GM12878 (cell line): ENCODE results near the gene ZCCHC2. TPM values are rescaled to one million over a fixed set of nuclear protein-coding genes. Genes with fewer than 3 reads are reported as not detected.

Source experiments
- BCL3 ChIP-seq: IDR thresholded peaks from 2 replicates; pipeline ENCODE4 v1.6.1; 2011; ENCODE audit warnings: borderline replicate concordance, low read depth, mild to moderate bottlenecking, moderate library complexity, low read length; ENCODE audit not compliant: insufficient read depth, poor library complexity, severe bottlenecking
- CREM ChIP-seq: IDR thresholded peaks from 2 replicates; pipeline ENCODE4 v1.6.1; 2014; ENCODE audit warnings: antibody characterized with exemption, low read depth
- ETV6 ChIP-seq, 2 experiments: fragments of 450-650 bp in 1 of 2; IDR thresholded peaks in 1 of 2; conservative IDR thresholded peaks in 1 of 2; 2 replicates each; pipeline ENCODE4 v1.6.1; 2014; ENCODE audit warnings: antibody characterized with exemption in 1 of 2, borderline replicate concordance in 1 of 2, low read depth in 1 of 2, mild to moderate bottlenecking in 1 of 2, moderate library complexity in 1 of 2
- HDGF ChIP-seq: fragments of 450-650 bp; IDR thresholded peaks from 2 replicates; pipeline ENCODE4 v1.6.1; 2016; ENCODE audit warnings: antibody characterized with exemption
- IRF5 ChIP-seq: fragments of 450-650 bp; IDR thresholded peaks from 2 replicates; pipeline ENCODE4 v1.6.1; 2017; ENCODE audit warnings: borderline replicate concordance
- MTA3 ChIP-seq: IDR thresholded peaks from 2 replicates; pipeline ENCODE4 v1.6.1; 2012; ENCODE audit warnings: low read length, inconsistent platforms, borderline replicate concordance
- NFIC ChIP-seq: IDR thresholded peaks from 2 replicates; pipeline ENCODE4 v1.6.1; 2012; ENCODE audit warnings: low read depth, mild to moderate bottlenecking, inconsistent platforms, low read length, moderate library complexity
- PBX3 ChIP-seq: IDR thresholded peaks from 2 replicates; pipeline ENCODE4 v1.6.1; 2011; ENCODE audit warnings: mild to moderate bottlenecking, low read depth, low read length, moderate library complexity; ENCODE audit not compliant: insufficient replicate concordance
- PML ChIP-seq: IDR thresholded peaks from 2 replicates; pipeline ENCODE4 v1.6.1; 2012; ENCODE audit warnings: low read length, inconsistent platforms
- POLR2AphosphoS5 ChIP-seq: IDR thresholded peaks from 2 replicates; pipeline ENCODE4 v1.6.1; 2011; ENCODE audit warnings: mild to moderate bottlenecking, low read length, inconsistent platforms
- POU2F2 ChIP-seq: IDR thresholded peaks from 3 replicates; pipeline ENCODE4 v1.6.1; 2011; ENCODE audit warnings: low read depth, mild to moderate bottlenecking, low read length, borderline replicate concordance
- PRDM15 ChIP-seq: fragments of 450-650 bp; formaldehyde crosslinking; IDR thresholded peaks from 2 replicates; pipeline ENCODE4 v1.4.0; 2020; ENCODE audit warnings: mild to moderate bottlenecking, moderate library complexity
- RB1 ChIP-seq: fragments of 450-650 bp; formaldehyde crosslinking; IDR thresholded peaks from 2 replicates; pipeline ENCODE4 v1.6.1; 2017; ENCODE audit warnings: mild to moderate bottlenecking, borderline replicate concordance
- RELA ChIP-seq: fragments of 450-650 bp; IDR thresholded peaks from 2 replicates; pipeline ENCODE4 v1.8.0; 2014; ENCODE audit warnings: borderline replicate concordance; ENCODE audit not compliant: partially characterized antibody
- RUNX3 ChIP-seq: IDR thresholded peaks from 2 replicates; pipeline ENCODE4 v1.6.1; 2012; ENCODE audit warnings: low read length, inconsistent platforms
- SUZ12 ChIP-seq: fragments of 200-600 bp; sonication (generic); IDR thresholded peaks from one replicate; pipeline ENCODE4 v1.6.1; 2018; ENCODE audit warnings: antibody characterized with exemption, mild to moderate bottlenecking; ENCODE audit not compliant: unreplicated experiment
- ZBTB33 ChIP-seq: fragments of 450-650 bp; IDR thresholded peaks from 2 replicates; pipeline ENCODE4 v1.6.1; 2017; ENCODE audit warnings: mild to moderate bottlenecking
- ZSCAN29 ChIP-seq: fragments of 450-650 bp; IDR thresholded peaks from 2 replicates; pipeline ENCODE4 v1.6.1; 2017; ENCODE audit warnings: mild to moderate bottlenecking, moderate library complexity
- polyA plus RNA-seq, 11 experiments: library from polyadenylated mRNA; depleted of rRNA in 4 of 11; unstranded in 6 of 11; stranded (reverse) in 5 of 11; fragments of >200 nt; fragmentation: Nextera tagmentation in 4 of 11; fragmentation: Illumina TruSeq in 1 of 11; extraction: Ambion mirVana in 4 of 11; extraction: Trizol in 1 of 11; gene quantifications; 1 replicate in 1 of 11; 2 replicates in 10 of 11; pipeline versions ENCODE4 v1.2.1 to v1.2.3, GENCODE V29; 2011 to 2016; ENCODE audit warnings: inconsistent platforms in 2 of 11, missing spikeins in 2 of 11, low read depth in 1 of 11
- total RNA-seq, 4 experiments: library from RNA; depleted of rRNA in 3 of 4; stranded (reverse); fragments of >200 nt in 3 of 4; fragmentation: Illumina TruSeq in 1 of 4; extraction: Trizol in 1 of 4; gene quantifications; 2 replicates each; pipeline versions ENCODE4 v1.2.1 to v1.2.3, GENCODE V29; 2013 to 2021

ZCCHC2 gene
- total and polyA plus RNA-seq, 10 of the 15 experiments (the other 5 are each of a cell fraction or from before 2014, with no cell fraction given): 1.7 to 17.4 (median 8.6) TPM

- TF ChIP-seq RELA: peak; percentile 29
- TF ChIP-seq PML: peak; percentile 66; the same call in 1 of the 2 replicates
- no peak for TF ChIP-seq PRDM15 (CRISPR knock-in tag)
- TF ChIP-seq ZBTB33: no peak
- TF ChIP-seq ETV6 (conservative IDR thresholded peaks at IDR 0.05 in 1 of 2, IDR thresholded peaks at IDR 0.05 in 1 of 2; ENCODE audit: borderline replicate concordance in 1 of 2, low read depth in 1 of 2): 0 out of 4 replicates have a peak, but pooled peaks of 1 of the 2 experiments have one; percentile 0
- TF ChIP-seq RUNX3: peak; percentile 79
- peak; percentile 74 for TF ChIP-seq BCL3
- TF ChIP-seq CREM: peak; percentile 61; the same call in 1 of the 2 replicates
- peak; percentile 18; the same call in 1 of the 2 replicates for TF ChIP-seq IRF5
- TF ChIP-seq POU2F2: peak; percentile 68; the same call in 2 of the 3 replicates
- TF ChIP-seq NFIC: no peak
- TF ChIP-seq PBX3: peak; percentile 66
- no peak for TF ChIP-seq ZSCAN29
- TF ChIP-seq RB1: peak; percentile 72; the same call in 1 of the 2 replicates
- TF ChIP-seq MTA3: no peak
- TF ChIP-seq POLR2AphosphoS5: peak; percentile 69
- TF ChIP-seq SUZ12: no peak
- no peak for TF ChIP-seq HDGF
Measured at GRCh38 chr18:62526098-62527025, 3.5 kb downstream of the ZCCHC2 start (continued).
